SK-N-SH (cell line): ENCODE measurements around the gene TSSC4. TPM values are rescaled to one million over a fixed set of nuclear protein-coding genes. Genes with fewer than 3 reads are reported as not detected.

ENCODE experiments used
- CTCF ChIA-PET: fragments of 300-600, 350-600 bp; formaldehyde crosslinking; extraction: SDS; loops from one replicate; lab custom pipeline; 2021; lab: Yijun Ruan, JAX
- POLR2A ChIA-PET: fragments of 350-600 bp; sonication (Branson Sonifier 250); formaldehyde crosslinking; extraction: SDS; loops from one replicate; lab custom pipeline; 2020; ENCODE audit warnings: antibody characterized with exemption, inconsistent platforms; lab: Yijun Ruan, JAX
- DNase-seq: peaks from one replicate; pipeline ENCODE4 v3.0.0; 2012
- H2AFZ ChIP-seq: fragments of 200-600 bp; sonication (generic); 2 replicates; pipeline ENCODE4 v1.8.1; 2016; ENCODE audit warnings: antibody characterized with exemption, mild to moderate bottlenecking, low read depth
- H3F3A ChIP-seq: fragments of 200-600 bp; sonication (generic); replicated peaks from 2 replicates; pipeline ENCODE3; 2016; ENCODE audit warnings: antibody characterized with exemption, mild to moderate bottlenecking; ENCODE audit not compliant: insufficient read depth
- H3K27ac ChIP-seq, 2 experiments: fragments of 200-500 bp in 1 of 2; fragments of 200-600 bp in 1 of 2; sonication (Bioruptor generic) in 1 of 2; sonication (generic), shearing (Covaris generic) in 1 of 2; 2 replicates each; pipeline versions ENCODE4 v1.5.1 to v1.6.1; 2014 to 2016; ENCODE audit warnings: low read depth in 2 of 2, inconsistent platforms in 1 of 2, low read length in 1 of 2, mild to moderate bottlenecking in 1 of 2, mixed read lengths in 1 of 2
- H3K27me3 ChIP-seq: fragments of 200-600 bp; sonication (generic), shearing (Covaris generic); 2 replicates; pipeline ENCODE4 v1.6.1; 2016; ENCODE audit warnings: mixed run types; ENCODE audit not compliant: insufficient read depth
- H3K36me3 ChIP-seq, 2 experiments: fragments of 200-500 bp in 1 of 2; fragments of 200-600 bp in 1 of 2; sonication (Bioruptor generic) in 1 of 2; sonication (generic) in 1 of 2; replicated peaks in 1 of 2; 2 replicates each; pipeline versions ENCODE3 to v1.5.1; 2014 to 2016; ENCODE audit warnings: low read length in 1 of 2, mild to moderate bottlenecking in 1 of 2; ENCODE audit not compliant: insufficient read depth in 2 of 2, control insufficient read depth in 1 of 2
- H3K4me1 ChIP-seq, 2 experiments: fragments of 200-500 bp in 1 of 2; fragments of 200-600 bp in 1 of 2; sonication (Bioruptor generic) in 1 of 2; sonication (generic), shearing (Covaris generic) in 1 of 2; 2 replicates each; pipeline versions ENCODE4 v1.5.1 to v1.6.1; 2014 to 2016; ENCODE audit warnings: low read depth in 1 of 2, low read length in 1 of 2, mixed run types in 1 of 2; ENCODE audit not compliant: insufficient read depth in 2 of 2, control insufficient read depth in 1 of 2
- H3K4me2 ChIP-seq: fragments of 200-600 bp; sonication (generic), shearing (Covaris generic); 2 replicates; pipeline ENCODE4 v1.6.1; 2017; ENCODE audit warnings: mixed run types
- H3K4me3 ChIP-seq, 2 experiments: fragments of 200-500 bp in 1 of 2; fragments of 200-600 bp in 1 of 2; sonication (Bioruptor generic) in 1 of 2; sonication (generic), shearing (Covaris generic) in 1 of 2; 2 replicates each; pipeline versions ENCODE4 v1.5.1 to v1.8.1; 2014 to 2016; ENCODE audit warnings: low read depth in 2 of 2, inconsistent platforms in 1 of 2, low read length in 1 of 2, mild to moderate bottlenecking in 1 of 2, mixed read lengths in 1 of 2, moderate library complexity in 1 of 2
- H3K79me2 ChIP-seq: fragments of 200-600 bp; sonication (generic); 2 replicates; pipeline ENCODE4 v1.8.1; 2017; ENCODE audit warnings: mild to moderate bottlenecking; ENCODE audit not compliant: insufficient read depth
- H3K9ac ChIP-seq: fragments of 200-600 bp; sonication (generic); 2 replicates; pipeline ENCODE4 v1.6.1; 2017; ENCODE audit warnings: mixed run types
- H3K9me2 ChIP-seq: fragments of 200-600 bp; sonication (generic); 2 replicates; pipeline ENCODE4 v1.6.1; 2017; ENCODE audit warnings: mixed run types
- H3K9me3 ChIP-seq: fragments of 200-600 bp; sonication (generic); 2 replicates; pipeline ENCODE4 v1.6.1; 2017; ENCODE audit warnings: mixed run types, mild to moderate bottlenecking, moderate library complexity
- H4K20me1 ChIP-seq: fragments of 200-600 bp; sonication (generic); 2 replicates; pipeline ENCODE4 v1.6.1; 2017; ENCODE audit warnings: mild to moderate bottlenecking, mixed run types; ENCODE audit not compliant: insufficient read depth
- CTCF ChIP-seq: fragments of 200-600 bp; sonication (generic); IDR thresholded peaks from 2 replicates; pipeline ENCODE4 v1.6.1; 2017; ENCODE audit warnings: antibody characterized with exemption, mild to moderate bottlenecking, moderate library complexity
- EZH2phosphoT487 ChIP-seq: fragments of 200-600 bp; sonication (generic); IDR thresholded peaks from 2 replicates; pipeline ENCODE4 v1.6.1; 2017; ENCODE audit warnings: low read depth, mixed run types, mild to moderate bottlenecking, antibody characterized with exemption, moderate library complexity, borderline replicate concordance
- FOXM1 ChIP-seq: IDR thresholded peaks from 2 replicates; pipeline ENCODE4 v1.4.0; 2012; ENCODE audit warnings: low read depth, mild to moderate bottlenecking
- GABPA ChIP-seq: IDR thresholded peaks from 2 replicates; pipeline ENCODE4 v1.4.0; 2012; ENCODE audit warnings: low read depth, mild to moderate bottlenecking
- GATA2 ChIP-seq: sonication (generic); formaldehyde crosslinking; IDR thresholded peaks from 2 replicates; pipeline ENCODE4 v1.5.0; 2020; ENCODE audit warnings: mild to moderate bottlenecking, missing genetic modification reagents
- JUND ChIP-seq: IDR thresholded peaks from 2 replicates; pipeline ENCODE4 v1.4.0; 2012
- NFIC ChIP-seq: IDR thresholded peaks from 2 replicates; pipeline ENCODE4 v1.4.0; 2012; ENCODE audit warnings: borderline replicate concordance
- PBX3 ChIP-seq: IDR thresholded peaks from 2 replicates; pipeline ENCODE4; 2012
- RCOR1 ChIP-seq: fragments of 150-350 bp; IDR thresholded peaks from 2 replicates; pipeline ENCODE4 v1.6.1; 2017; ENCODE audit warnings: antibody characterized with exemption, low read length
- RFX5 ChIP-seq: IDR thresholded peaks from 2 replicates; pipeline ENCODE4 v1.6.1; 2012; ENCODE audit warnings: mild to moderate bottlenecking, improper control_type of control experiment, low read length
- RXRA ChIP-seq: IDR thresholded peaks from 2 replicates; pipeline ENCODE4 v1.4.0; 2012; ENCODE audit warnings: low read depth, mild to moderate bottlenecking, borderline replicate concordance
- TAF1 ChIP-seq: IDR thresholded peaks from 2 replicates; pipeline ENCODE4 v1.6.1; 2012; ENCODE audit warnings: low read depth, mild to moderate bottlenecking, low read length, moderate library complexity, borderline replicate concordance
- TCF12 ChIP-seq: IDR thresholded peaks from 2 replicates; pipeline ENCODE4 v1.4.0; 2012
- TEAD4 ChIP-seq: IDR thresholded peaks from 2 replicates; pipeline ENCODE4 v1.4.0; 2012; ENCODE audit warnings: mild to moderate bottlenecking, borderline replicate concordance; ENCODE audit not compliant: insufficient read depth
- USF2 ChIP-seq: fragments of 150-350 bp; IDR thresholded peaks from 2 replicates; pipeline ENCODE4 v1.6.1; 2017; ENCODE audit warnings: antibody characterized with exemption, low read length, low read depth, borderline replicate concordance
- WGBS: methylation state at CpG from one replicate; pipeline ENCODE4 v1.1.6; 2017; ENCODE audit warnings: low lambda C conversion rate; 5-methylcytosine and 5-hydroxymethylcytosine counted together
- polyA plus RNA-seq, 3 experiments: library from polyadenylated mRNA; depleted of rRNA; stranded (reverse); fragments of >200 nt; gene quantifications; 2 replicates each; pipeline ENCODE4 v1.2.3, GENCODE V29; 2012

The TSSC4 gene
- polyA plus RNA-seq, 1 of the 3 experiments (the other 2 are of a cell fraction) = 45.1 TPM

- Histone ChIP-seq H3K4me2 (no peak overlapping the region), H3K27ac (no peak overlapping the region), H3K4me1 (peaks cover 0 to 6% of the 10 kb centered on the region in 2 experiments; a peak in 1 of 4 replicates), H3K9me2 (no peaks in the 10 kb centered on the region), H4K20me1 (no peaks in the 10 kb centered on the region), H3K9me3 (no peaks in the 10 kb centered on the region), H3K79me2 (no peaks in the 10 kb centered on the region), H3K9ac (no peak overlapping the region), H2AFZ (no peak overlapping the region), H3K36me3 (no peaks in the 10 kb centered on the region), H3K4me3 (peak overlapping the region in 1 of 2 experiments; percentile 40; a peak in 1 of 4 replicates), H3F3A (no peaks in the 10 kb centered on the region), H3K27me3 (no peaks in the 10 kb centered on the region; the same call in 1 of the 2 replicates)
- ChIA-PET POLR2A (no interaction called here), CTCF (interaction anchor here (1.1 to 4.4 kb wide), 6 partner anchors 13 to 260 kb away, joined by 3 to 43 read pairs (median 4); no protein-coding TSS in a partner anchor)
- no peak for TF ChIP-seq TAF1
- TF ChIP-seq RCOR1 = no peak
- TF ChIP-seq RFX5 = no peak
- no peak for TF ChIP-seq TCF12
- TF ChIP-seq CTCF = no peak
- TF ChIP-seq NFIC = no peak
- no peak for TF ChIP-seq GATA2 (CRISPR knock-in tag)
- no peak for TF ChIP-seq EZH2phosphoT487
- TF ChIP-seq GABPA = no peak
- TF ChIP-seq TEAD4 = no peak
- no peak for TF ChIP-seq JUND
- no peak for TF ChIP-seq FOXM1
- TF ChIP-seq PBX3 = no peak
- TF ChIP-seq RXRA = no peak
- no peak for TF ChIP-seq USF2
- DNase-seq = peak; percentile 54
- 51% methylated on average over 13 of the region's 23 CpGs for WGBS
These were observed 45.4 kb downstream of the TSSC4 start for GRCh38 chr11:2445746-2446551.
